GM12878 (cell line): Measurements from ENCODE around the gene DDX56. TPM values are rescaled to one million over a fixed set of nuclear protein-coding genes. Genes with fewer than 3 reads are reported as not detected.

ENCODE experiments used
- ATAC-seq: fragments of 200-7000 bp; cut with Tn5 transposase; 3 replicates; pipeline ENCODE4 v1.9.1; 2020; ENCODE audit warnings: mild to moderate bottlenecking, moderate library complexity
- BruUV-seq: library from RNA; stranded (reverse); fragments of 400-500 nt; replicated peaks from 2 replicates; lab custom pipeline; 2021; lab: Mats Ljungman, UMichigan
- CTCF ChIA-PET: fragments of 300-600 bp; sonication (Branson Sonifier 250); formaldehyde crosslinking; extraction: SDS; loops from one replicate; lab custom pipeline; 2021; ENCODE audit warnings: inconsistent platforms; lab: Yijun Ruan, JAX
- POLR2A ChIA-PET: fragments of 350-600 bp; formaldehyde crosslinking; extraction: SDS; loops from one replicate; lab custom pipeline; 2021; ENCODE audit warnings: inconsistent platforms; lab: Charles Lee
- RAD21 ChIA-PET: fragments of 300-600 bp; sonication (Branson Sonifier 250); formaldehyde crosslinking; loops from one replicate; lab custom pipeline; 2023; ENCODE audit warnings: antibody characterized with exemption; ENCODE audit not compliant: unreplicated experiment; lab: Charles Lee
- SMC1A ChIA-PET: fragments of 300-600 bp; sonication (Branson Sonifier 250); formaldehyde crosslinking; loops from one replicate; lab custom pipeline; 2023; ENCODE audit not compliant: unreplicated experiment, uncharacterized antibody; lab: Charles Lee
- DNase-seq: peaks from one replicate; pipeline ENCODE4 v3.0.0-alpha.2; 2011; ENCODE audit warnings: low read depth, low spot score
- FAIRE-seq: peaks from 3 replicates; lab custom pipeline; 2011; peaks lifted over from hg19 to GRCh38; lab: Jason Lieb, UNC
- H2AFZ ChIP-seq: 2 replicates; pipeline ENCODE4 v1.6.0; 2011; ENCODE audit warnings: low read depth, low read length, control low read depth; ENCODE audit not compliant: control insufficient read depth
- H3K27ac ChIP-seq: 2 replicates; pipeline ENCODE4 v1.5.1; 2011; ENCODE audit warnings: control low read depth; ENCODE audit not compliant: control insufficient read depth, insufficient read depth
- H3K27me3 ChIP-seq, 2 experiments: replicated peaks in 1 of 2; 2 replicates each; pipeline versions ENCODE4 v1.6.0 to v1.6.1; 2011; ENCODE audit warnings: low read length in 1 of 2; ENCODE audit not compliant: control insufficient read depth in 2 of 2, insufficient read depth in 2 of 2
- H3K36me3 ChIP-seq, 2 experiments: 2 replicates each; pipeline ENCODE4 v1.5.1; 2011; ENCODE audit warnings: low read length in 1 of 2; ENCODE audit not compliant: control insufficient read depth in 2 of 2, insufficient read depth in 2 of 2
- H3K4me1 ChIP-seq: 2 replicates; pipeline ENCODE4 v1.6.1; 2011; ENCODE audit warnings: mild to moderate bottlenecking, low read length, moderate library complexity, mixed read lengths; ENCODE audit not compliant: control insufficient read depth, insufficient read depth
- H3K4me2 ChIP-seq: 2 replicates; pipeline ENCODE4 v1.6.0; 2011; ENCODE audit warnings: control low read depth; ENCODE audit not compliant: control insufficient read depth, insufficient read depth
- H3K4me3 ChIP-seq: fragments of 200-600 bp; sonication (generic); 2 replicates; pipeline ENCODE4 v1.5.1; 2016
- H3K79me2 ChIP-seq: 2 replicates; pipeline ENCODE4 v1.6.0; 2011; ENCODE audit warnings: low read length; ENCODE audit not compliant: control insufficient read depth, insufficient read depth
- H3K9ac ChIP-seq: 2 replicates; pipeline ENCODE4 v1.8.0; 2011; ENCODE audit warnings: low read length, control low read depth, mixed read lengths; ENCODE audit not compliant: control insufficient read depth, insufficient read depth
- H3K9me3 ChIP-seq: replicated peaks from 3 replicates; pipeline ENCODE4 v1.5.1; 2011; ENCODE audit warnings: mild to moderate bottlenecking, low read length; ENCODE audit not compliant: control insufficient read depth, insufficient read depth
- H4K20me1 ChIP-seq: 2 replicates; pipeline ENCODE4 v1.6.0; 2011; ENCODE audit not compliant: control insufficient read depth, insufficient read depth
- CBX5 ChIP-seq: sonication (generic); IDR thresholded peaks from 2 replicates; pipeline ENCODE4 v1.6.1; 2016; ENCODE audit warnings: low read depth, moderate library complexity, mild to moderate bottlenecking, inconsistent platforms
- CEBPB ChIP-seq, 2 experiments: fragments of 150-350 bp in 1 of 2; IDR thresholded peaks; 2 replicates each; pipeline ENCODE4 v1.6.1; 2012 to 2014; ENCODE audit warnings: low read depth in 2 of 2, low read length in 2 of 2, borderline replicate concordance in 1 of 2, inconsistent platforms in 1 of 2
- FOXK2 ChIP-seq: fragments of 450-650 bp; IDR thresholded peaks from 2 replicates; pipeline ENCODE4 v1.6.1; 2017; ENCODE audit warnings: mild to moderate bottlenecking, moderate library complexity
- HSF1 ChIP-seq: fragments of 150-350 bp; IDR thresholded peaks from 2 replicates; pipeline ENCODE4 v1.6.1; 2014; ENCODE audit warnings: mild to moderate bottlenecking, low read depth, low read length
- MEF2A ChIP-seq: IDR thresholded peaks from 2 replicates; pipeline ENCODE4 v1.6.1; 2011; ENCODE audit warnings: low read depth, mild to moderate bottlenecking, low read length, moderate library complexity; ENCODE audit not compliant: insufficient read depth
- MEF2B ChIP-seq: fragments of 450-650 bp; IDR thresholded peaks from 2 replicates; pipeline ENCODE4 v1.6.1; 2018; ENCODE audit warnings: mild to moderate bottlenecking, moderate library complexity; ENCODE audit not compliant: partially characterized antibody, poor library complexity, severe bottlenecking
- NFIC ChIP-seq: IDR thresholded peaks from 2 replicates; pipeline ENCODE4 v1.6.1; 2012; ENCODE audit warnings: low read depth, mild to moderate bottlenecking, inconsistent platforms, low read length, moderate library complexity
- POU2F2 ChIP-seq: IDR thresholded peaks from 3 replicates; pipeline ENCODE4 v1.6.1; 2011; ENCODE audit warnings: low read depth, mild to moderate bottlenecking, low read length, borderline replicate concordance
- SREBF1 ChIP-seq: IDR thresholded peaks from 2 replicates; pipeline ENCODE4 v1.6.1; 2012; ENCODE audit warnings: mild to moderate bottlenecking, low read length
- SRF ChIP-seq, 2 experiments: IDR thresholded peaks; 2 replicates each; pipeline ENCODE4 v1.6.1; 2011; ENCODE audit warnings: low read depth in 2 of 2, low read length in 2 of 2, mild to moderate bottlenecking in 1 of 2, moderate library complexity in 1 of 2
- TCF7 ChIP-seq: IDR thresholded peaks from 2 replicates; pipeline ENCODE4 v1.6.1; 2014; ENCODE audit warnings: antibody characterized with exemption, borderline replicate concordance
- ZBTB40 ChIP-seq: fragments of 450-650 bp; IDR thresholded peaks from 2 replicates; pipeline ENCODE4 v1.6.1; 2016; ENCODE audit warnings: mild to moderate bottlenecking, moderate library complexity, borderline replicate concordance
- WGBS: methylation state at CpG from one replicate; pipeline ENCODE4 v1.1.6; 2016; ENCODE audit warnings: low lambda C conversion rate; ENCODE audit not compliant: insufficient replicate concordance, insufficient coverage; ENCODE audit errors: missing lambda C conversion rate; 5-methylcytosine and 5-hydroxymethylcytosine counted together
- in situ Hi-C: fragments of 300-500 bp; cut with MboI; formaldehyde crosslinking; loops from 9 replicates; pipeline ENCODE4 v1.14.3; 2018; ENCODE audit warnings: mixed read lengths
- intact Hi-C: fragments of 100-400 bp; cut with micrococcal nuclease; formaldehyde crosslinking; loops from one replicate; pipeline ENCODE4 v1.14.2; 2022; ENCODE audit not compliant: unreplicated experiment
- polyA plus RNA-seq, 11 experiments: library from polyadenylated mRNA; depleted of rRNA in 4 of 11; unstranded in 6 of 11; stranded (reverse) in 5 of 11; fragments of >200 nt; fragmentation: Nextera tagmentation in 4 of 11; fragmentation: Illumina TruSeq in 1 of 11; extraction: Ambion mirVana in 4 of 11; extraction: Trizol in 1 of 11; gene quantifications; 1 replicate in 1 of 11; 2 replicates in 10 of 11; pipeline versions ENCODE4 v1.2.1 to v1.2.3, GENCODE V29; 2011 to 2016; ENCODE audit warnings: inconsistent platforms in 2 of 11, missing spikeins in 2 of 11, low read depth in 1 of 11
- total RNA-seq, 4 experiments: library from RNA; depleted of rRNA in 3 of 4; stranded (reverse); fragments of >200 nt in 3 of 4; fragmentation: Illumina TruSeq in 1 of 4; extraction: Trizol in 1 of 4; gene quantifications; 2 replicates each; pipeline versions ENCODE4 v1.2.1 to v1.2.3, GENCODE V29; 2013 to 2021

Gene DDX56
- total and polyA plus RNA-seq, 10 of the 15 experiments (the other 5 are each of a cell fraction or from before 2014, with no cell fraction given): 19.8 to 136 (median 81.3) TPM

DNA sequence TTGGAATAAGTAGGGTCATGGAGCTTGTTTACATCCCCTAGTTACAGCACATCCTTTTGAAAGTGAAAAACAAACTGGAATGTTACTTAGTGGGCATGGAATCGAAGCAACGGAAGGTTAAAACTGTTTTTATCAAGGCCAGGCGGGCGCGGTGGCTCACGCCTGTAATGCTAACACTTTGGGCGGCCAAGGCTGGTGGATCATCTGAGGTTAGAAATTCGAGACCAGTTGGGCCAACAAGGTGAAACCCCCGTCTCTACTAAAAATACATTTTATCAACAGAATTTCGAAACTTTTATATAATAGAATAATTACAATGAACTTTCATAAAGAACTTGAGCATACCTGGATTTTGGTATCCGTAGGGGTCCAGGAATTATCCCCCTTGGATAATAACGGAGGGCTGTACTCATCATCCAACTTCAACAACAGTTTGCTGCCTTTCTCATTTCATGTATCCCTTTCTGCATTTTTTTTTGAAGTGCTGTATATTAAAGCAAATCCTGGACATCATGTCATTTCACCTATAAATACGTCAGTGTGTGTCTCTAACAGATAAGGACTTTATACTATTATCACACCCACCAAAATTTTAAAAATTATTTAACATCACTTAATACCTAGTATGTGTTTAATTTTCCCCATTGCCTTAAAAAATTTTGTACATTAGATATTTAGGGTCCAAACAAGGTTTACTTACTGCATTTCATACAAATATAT lies 9.6 kb upstream of the DDX56 start:
- FAIRE-seq (no peak), ATAC-seq (no peak)
- Histone ChIP-seq H2AFZ (peak overlapping the region; percentile 89), H3K79me2 (peaks cover 20% of the 10 kb centered on the region), H3K4me3 (peak overlapping the region; percentile 83)
- RAD21 ChIA-PET: interaction anchor here (0.6 to 3.5 kb wide), 6 partner anchors 10 to 264 kb away, joined by 3 to 26 read pairs (median 4); partner anchors contain the start of genes DDX56, H2AZ2 and OGDH
- TF ChIP-seq MEF2A: no peak
- TF ChIP-seq CEBPB (IDR thresholded peaks at IDR 0.05; ENCODE audit: borderline replicate concordance in 1 of 2, low read depth in 2 of 2, low read length in 2 of 2): no peak
- TF ChIP-seq CBX5: no peak
- no peak for TF ChIP-seq TCF7
- TF ChIP-seq HSF1: no peak
- TF ChIP-seq POU2F2: no peak
- TF ChIP-seq NFIC: no peak
- no peak for TF ChIP-seq SREBF1
- no peak for TF ChIP-seq MEF2B
- no peak for TF ChIP-seq FOXK2
- no peak for TF ChIP-seq ZBTB40
- no peak for TF ChIP-seq SRF (IDR thresholded peaks at IDR 0.05; ENCODE audit: low read depth in 2 of 2, low read length in 2 of 2)
- TF ChIP-seq, all 136 proteins: peak for 0
- H3K9me3 ChIP-seq: no peaks in the 10 kb centered on the region
- intact Hi-C loops (loop anchor here (5.0 kb wide), 1 partner anchor 214 kb away; the partner anchor contains the start of gene PPIA), in situ Hi-C loops (no loop called here)
- peaks cover 6% of the 10 kb centered on the region for H3K4me1 ChIP-seq
- ChIA-PET POLR2A (interaction anchor here (0.6 to 3.6 kb wide), 12 partner anchors 11 to 431 kb away, joined by 3 to 20 read pairs (median 8); partner anchors contain the start of genes DDX56, H2AZ2 and OGDH), SMC1A (interaction anchor here (0.6 to 3.4 kb wide), 14 partner anchors 9 to 553 kb away, joined by 3 to 10 read pairs (median 4); partner anchors contain the start of genes DDX56 and H2AZ2), CTCF (interaction anchor here (0.7 to 4.0 kb wide), 8 partner anchors 11 to 552 kb away, joined by 3 to 16 read pairs (median 3); partner anchors contain the start of gene H2AZ2)
- BruUV-seq: no TSS peak
- DNase-seq: no peak
- H3K9ac ChIP-seq: peak overlapping the region; percentile 91
- no peaks in the 10 kb centered on the region for H3K27me3 ChIP-seq
- no peak overlapping the region for H3K27ac ChIP-seq
- peaks cover 4 to 10% of the 10 kb centered on the region in 2 experiments for H3K36me3 ChIP-seq
- no peaks in the 10 kb centered on the region for H4K20me1 ChIP-seq
- 88% methylated on average over 13 of the region's 13 CpGs for WGBS
- peak overlapping the region; percentile 86 for H3K4me2 ChIP-seq
